ENCODE measurements around the gene CCDC14. TPM values are rescaled to one million over a fixed set of nuclear protein-coding genes. Genes with fewer than 3 reads are reported as not detected.
"Not testable (repeated sequence)": the region's sequence is repeated elsewhere in the genome, so short reads cannot be mapped to it uniquely, and the experiment has no call there.

The CCDC14 gene
- total RNA-seq, 1 donor from 2014 or later: 30.1 TPM

- ATAC-seq (ENCODE audit: low read depth) (no peak), DNase-seq (no peak)
- intact Hi-C loops (cut with micrococcal nuclease): no loop called here
- Mint-ChIP-seq H3K9me3 (peaks cover 4% of the 10 kb centered on the region), H3K4me3 (no peak overlapping the region), H3K36me3 (ENCODE audit: low read depth) (no peaks in the 10 kb centered on the region), H3K4me1 (peaks cover 2% of the 10 kb centered on the region), H3K27ac (no peak overlapping the region), H3K27me3 (peaks cover 26% of the 10 kb centered on the region)
- POLR2A ChIA-PET: no interaction called here
- CTCF ChIA-PET: no interaction called here
- no peak for TF ChIP-seq CTCF (IDR thresholded peaks at IDR 0.05)
These were observed 32.8 kb upstream of the CCDC14 start for GRCh38 chr3:123993818-123994217.

- ATAC-seq (ENCODE audit: low read depth): peak; percentile 93
- H3K9me3 Mint-ChIP-seq; H3K36me3 Mint-ChIP-seq (ENCODE audit: low read depth); intact Hi-C loops (cut with micrococcal nuclease); DNase-seq; H3K27ac Mint-ChIP-seq; POLR2A ChIA-PET; H3K4me1 Mint-ChIP-seq; CTCF ChIA-PET: not testable (repeated sequence)
- Mint-ChIP-seq H3K27me3 (peaks cover 21% of the 10 kb centered on the region), H3K4me3 (peak within 1 kb of the TSS; percentile 51)
These were observed 30.9 kb upstream of the CCDC14 start, which contains the start of gene ROPN1 for GRCh38 chr3:123991730-123992588. Gene ROPN1 (minus strand): TSS chr3:123992124. CDS start chr3:123980481, 11,643 bp downstream.

GRCh38 chr3:123986427-123986826 lies 25.4 kb upstream of the CCDC14 start:
- TF ChIP-seq CTCF (IDR thresholded peaks at IDR 0.05): no peak
- Mint-ChIP-seq H3K4me1 (no peaks in the 10 kb centered on the region), H3K4me3 (no peak overlapping the region), H3K9me3 (no peaks in the 10 kb centered on the region), H3K27ac (no peak overlapping the region), H3K27me3 (peaks cover 28% of the 10 kb centered on the region), H3K36me3 (ENCODE audit: low read depth) (no peaks in the 10 kb centered on the region)
- ChIA-PET POLR2A (no interaction called here), CTCF (no interaction called here)
- DNase-seq (no peak), ATAC-seq (ENCODE audit: low read depth) (no peak)
- intact Hi-C loops (cut with micrococcal nuclease): no loop called here

GRCh38 chr3:123984957-123985356 lies 23.9 kb upstream of the CCDC14 start:
- Mint-ChIP-seq H3K36me3 (ENCODE audit: low read depth) (no peaks in the 10 kb centered on the region), H3K27ac (no peak overlapping the region), H3K4me1 (no peaks in the 10 kb centered on the region), H3K4me3 (no peak overlapping the region), H3K27me3 (peaks cover 35% of the 10 kb centered on the region), H3K9me3 (no peaks in the 10 kb centered on the region)
- no peak for ATAC-seq (ENCODE audit: low read depth)
- ChIA-PET POLR2A (no interaction called here), CTCF (no interaction called here)
- TF ChIP-seq CTCF (IDR thresholded peaks at IDR 0.05): no peak
- intact Hi-C loops (cut with micrococcal nuclease): no loop called here
- DNase-seq: no peak

GRCh38 chr3:123984350-123984749 lies 23.3 kb upstream of the CCDC14 start:
- DNase-seq (no peak), ATAC-seq (ENCODE audit: low read depth) (no peak)
- Mint-ChIP-seq H3K9me3 (no peaks in the 10 kb centered on the region), H3K27ac (no peak overlapping the region), H3K36me3 (ENCODE audit: low read depth) (no peaks in the 10 kb centered on the region), H3K4me1 (no peaks in the 10 kb centered on the region), H3K4me3 (no peak overlapping the region), H3K27me3 (peaks cover 36% of the 10 kb centered on the region)
- POLR2A ChIA-PET: no interaction called here
- intact Hi-C loops (cut with micrococcal nuclease): no loop called here
- TF ChIP-seq CTCF (IDR thresholded peaks at IDR 0.05): no peak
- CTCF ChIA-PET: no interaction called here

- H3K36me3 Mint-ChIP-seq (ENCODE audit: low read depth); H3K9me3 Mint-ChIP-seq; H3K4me1 Mint-ChIP-seq; H3K4me3 Mint-ChIP-seq; H3K27ac Mint-ChIP-seq; intact Hi-C loops (cut with micrococcal nuclease); POLR2A ChIA-PET; ATAC-seq (ENCODE audit: low read depth); DNase-seq: not testable (repeated sequence)
- peaks cover 34% of the 10 kb centered on the region for H3K27me3 Mint-ChIP-seq
- CTCF ChIA-PET: interaction anchor here (1.7 kb wide), 1 partner anchor 21 kb away, joined by 6 read pairs; the partner anchor contains the start of gene CCDC14
These were observed 20.3 kb upstream of the CCDC14 start for GRCh38 chr3:123981317-123981716.
